Endodermal cell (in vitro differentiated cells): ENCODE results near the gene KASH5. TPM values are rescaled to one million over a fixed set of nuclear protein-coding genes. Genes with fewer than 3 reads are reported as not detected.

Source experiments
- DNase-seq: peaks from one replicate; pipeline ENCODE4 v3.0.0-alpha.2; 2017
- H3K27ac ChIP-seq: 2 replicates; pipeline ENCODE4 v1.5.1; 2013; ENCODE audit warnings: mild to moderate bottlenecking, low read depth, low read length, moderate library complexity
- H3K27me3 ChIP-seq: 2 replicates; pipeline ENCODE4 v1.6.1; 2013; ENCODE audit warnings: mild to moderate bottlenecking, low read length, moderate library complexity; ENCODE audit not compliant: insufficient read depth, control insufficient read depth, poor library complexity, severe bottlenecking
- H3K36me3 ChIP-seq: 2 replicates; pipeline ENCODE4 v1.7.0; 2013; ENCODE audit warnings: mild to moderate bottlenecking, low read length, moderate library complexity; ENCODE audit not compliant: control insufficient read depth, insufficient read depth
- H3K4me1 ChIP-seq: one replicate; pipeline ENCODE4 v1.7.0; 2013; ENCODE audit warnings: low read length; ENCODE audit not compliant: control insufficient read depth, insufficient read depth
- H3K4me3 ChIP-seq: 2 replicates; pipeline ENCODE4 v1.5.1; 2013; ENCODE audit warnings: mild to moderate bottlenecking, low read length, moderate library complexity
- H3K9ac ChIP-seq: 2 replicates; pipeline ENCODE4 v1.6.1; 2013; ENCODE audit warnings: mild to moderate bottlenecking, low read length, moderate library complexity; ENCODE audit not compliant: poor library complexity, severe bottlenecking; ENCODE audit errors: extremely low read depth
- H3K9me3 ChIP-seq: 2 replicates; pipeline ENCODE4 v1.6.1; 2013; ENCODE audit warnings: mild to moderate bottlenecking, low read length, moderate library complexity; ENCODE audit not compliant: control insufficient read depth
- H3K27ac Mint-ChIP-seq: 2 replicates; pipeline ENCODE4 v1.8.0; 2020; ENCODE audit warnings: mixed read lengths
- H3K27me3 Mint-ChIP-seq: 2 replicates; pipeline ENCODE4 v1.8.0; 2021; ENCODE audit warnings: mild to moderate bottlenecking, mixed read lengths; ENCODE audit not compliant: insufficient read depth
- H3K36me3 Mint-ChIP-seq: 2 replicates; pipeline ENCODE4 v1.8.0; 2020; ENCODE audit warnings: low read depth, mixed read lengths
- H3K4me1 Mint-ChIP-seq: 2 replicates; pipeline ENCODE4 v1.8.0; 2020; ENCODE audit warnings: mixed read lengths
- H3K4me3 Mint-ChIP-seq: 2 replicates; pipeline ENCODE4 v1.8.0; 2020; ENCODE audit warnings: mild to moderate bottlenecking, moderate library complexity, mixed read lengths
- H3K9me3 Mint-ChIP-seq: 2 replicates; pipeline ENCODE4 v1.8.0; 2020; ENCODE audit warnings: mild to moderate bottlenecking, mixed read lengths
- CTCF ChIP-seq: fragments of 200-600 bp; sonication (generic); conservative IDR thresholded peaks from 2 replicates; pipeline ENCODE4 v1.5.0; 2021; ENCODE audit warnings: antibody characterized with exemption, mild to moderate bottlenecking
- WGBS, 2 experiments: methylation state at CpG; one replicate each; pipeline versions ENCODE4 v1.1.5 to v1.1.7; 2013; ENCODE audit warnings: missing lambda C conversion rate in 2 of 2, mixed read lengths in 1 of 2; ENCODE audit not compliant: insufficient coverage in 1 of 2, insufficient read length in 1 of 2; 5-methylcytosine and 5-hydroxymethylcytosine counted together
- total RNA-seq, 2 donors: library from RNA; stranded (reverse); fragmentation: NEBNext Ultra II Directional in 1 of 2; extraction: Animal tissue kit (Norgen Biotek cat#: 25700) in 1 of 2; gene quantifications; 2 replicates in 1 of 2; 3 replicates in 1 of 2; pipeline ENCODE4 v1.2.1, GENCODE V29; 2021

Gene KASH5
- total RNA-seq, 2 donors from 2014 or later: 0.13 TPM; not detected in 1

GRCh38 chr19:49390929-49391359, 2.9 kb downstream of the KASH5 start:
- Histone ChIP-seq H3K27ac (no peak overlapping the region), H3K4me3 (no peak overlapping the region), H3K36me3 (no peaks in the 10 kb centered on the region), H3K27me3 (peaks cover 9% of the 10 kb centered on the region), H3K9me3 (no peaks in the 10 kb centered on the region), H3K4me1 (no peaks in the 10 kb centered on the region), H3K9ac (no peak overlapping the region)
- Mint-ChIP-seq H3K36me3 (no peaks in the 10 kb centered on the region), H3K4me1 (no peaks in the 10 kb centered on the region), H3K27ac (no peak overlapping the region), H3K9me3 (peaks cover 1% of the 10 kb centered on the region), H3K27me3 (peaks cover 24% of the 10 kb centered on the region), H3K4me3 (no peak overlapping the region)
- 74 to 83% methylated on average over 5 to 9 of the region's 9 CpGs for WGBS, 2 experiments
- DNase-seq: no peak
- TF ChIP-seq CTCF: no peak

GRCh38 chr19:49391581-49392399, 3.7 kb downstream of the KASH5 start:
- TF ChIP-seq CTCF: peak; percentile 94
- DNase-seq: peak; percentile 95
- Histone ChIP-seq H3K4me1 (no peaks in the 10 kb centered on the region), H3K36me3 (no peaks in the 10 kb centered on the region), H3K27me3 (peaks cover 9% of the 10 kb centered on the region), H3K4me3 (no peak overlapping the region), H3K27ac (no peak overlapping the region), H3K9ac (no peak overlapping the region), H3K9me3 (no peaks in the 10 kb centered on the region)
- H3K4me3 Mint-ChIP-seq: no peak overlapping the region
- H3K27me3 Mint-ChIP-seq: peaks cover 24% of the 10 kb centered on the region
- 52 to 75% methylated on average over 7 to 14 of the region's 14 CpGs for WGBS, 2 experiments
- no peaks in the 10 kb centered on the region for H3K4me1 Mint-ChIP-seq
- no peaks in the 10 kb centered on the region for H3K36me3 Mint-ChIP-seq
- peaks cover 1% of the 10 kb centered on the region for H3K9me3 Mint-ChIP-seq
- no peak overlapping the region for H3K27ac Mint-ChIP-seq

- H3K27ac Mint-ChIP-seq: no peak overlapping the region
- peaks cover 11% of the 10 kb centered on the region for H3K4me1 Mint-ChIP-seq
- H3K36me3 ChIP-seq: no peaks in the 10 kb centered on the region
These were observed 5.8 kb downstream of the KASH5 start for GRCh38 chr19:49393881-49394280.

More at GRCh38 chr19:49393881-49394280, 5.8 kb downstream of the KASH5 start:
- Histone ChIP-seq H3K4me3 (no peak overlapping the region), H3K9ac (no peak overlapping the region), H3K4me1 (no peaks in the 10 kb centered on the region), H3K9me3 (no peaks in the 10 kb centered on the region), H3K27ac (no peak overlapping the region), H3K27me3 (peaks cover 9% of the 10 kb centered on the region)
- Mint-ChIP-seq H3K36me3 (no peaks in the 10 kb centered on the region), H3K9me3 (no peaks in the 10 kb centered on the region), H3K27me3 (peaks cover 10% of the 10 kb centered on the region), H3K4me3 (no peak overlapping the region)
- DNase-seq: no peak
- no peak for TF ChIP-seq CTCF
- WGBS, 2 experiments: 85 to 100% methylated on average over 1 to 4 of the region's 5 CpGs
